ENCODE measurements around the gene ODC1. TPM values are rescaled to one million over a fixed set of nuclear protein-coding genes. Genes with fewer than 3 reads are reported as not detected.
A peak's percentile ranks its signal among the peaks of the same experiment; 100 is the strongest.

Gene ODC1
- total RNA-seq, 1 donor: 109 TPM

GRCh38 chr2:10397297-10397875 lies 50.7 kb downstream of the ODC1 start:
- Histone ChIP-seq H3K27ac (ENCODE audit: low read depth, low read length) (no peak overlapping the region), H3K4me2 (ENCODE audit: insufficient read depth, low read length) (no peak overlapping the region), H4K20me1 (ENCODE audit: insufficient read depth, low read length) (peaks cover 20% of the 10 kb centered on the region), H2AFZ (ENCODE audit: low read length) (no peak overlapping the region), H3K4me3 (ENCODE audit: insufficient read depth, low read length) (no peak overlapping the region), H3K27me3 (ENCODE audit: insufficient read depth, low read length) (no peaks in the 10 kb centered on the region), H3K9me3 (ENCODE audit: low read depth, low read length) (no peaks in the 10 kb centered on the region), H3K36me3 (ENCODE audit: insufficient read depth, low read length) (no peaks in the 10 kb centered on the region), H3K79me2 (ENCODE audit: insufficient read depth, low read length) (peaks cover 75% of the 10 kb centered on the region), H3K4me1 (ENCODE audit: insufficient read depth, low read length) (peaks cover 5% of the 10 kb centered on the region)
- DNase-seq (ENCODE audit: insufficient read length, low spot score, missing footprints): peak; percentile 61
- TF ChIP-seq, protein P1, sequence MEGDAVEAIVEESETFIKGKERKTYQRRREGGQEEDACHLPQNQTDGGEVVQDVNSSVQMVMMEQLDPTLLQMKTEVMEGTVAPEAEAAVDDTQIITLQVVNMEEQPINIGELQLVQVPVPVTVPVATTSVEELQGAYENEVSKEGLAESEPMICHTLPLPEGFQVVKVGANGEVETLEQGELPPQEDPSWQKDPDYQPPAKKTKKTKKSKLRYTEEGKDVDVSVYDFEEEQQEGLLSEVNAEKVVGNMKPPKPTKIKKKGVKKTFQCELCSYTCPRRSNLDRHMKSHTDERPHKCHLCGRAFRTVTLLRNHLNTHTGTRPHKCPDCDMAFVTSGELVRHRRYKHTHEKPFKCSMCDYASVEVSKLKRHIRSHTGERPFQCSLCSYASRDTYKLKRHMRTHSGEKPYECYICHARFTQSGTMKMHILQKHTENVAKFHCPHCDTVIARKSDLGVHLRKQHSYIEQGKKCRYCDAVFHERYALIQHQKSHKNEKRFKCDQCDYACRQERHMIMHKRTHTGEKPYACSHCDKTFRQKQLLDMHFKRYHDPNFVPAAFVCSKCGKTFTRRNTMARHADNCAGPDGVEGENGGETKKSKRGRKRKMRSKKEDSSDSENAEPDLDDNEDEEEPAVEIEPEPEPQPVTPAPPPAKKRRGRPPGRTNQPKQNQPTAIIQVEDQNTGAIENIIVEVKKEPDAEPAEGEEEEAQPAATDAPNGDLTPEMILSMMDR (IDR thresholded peaks at IDR 0.05; ENCODE audit: extremely low read depth, low read depth, low read length): no peak

DNA sequence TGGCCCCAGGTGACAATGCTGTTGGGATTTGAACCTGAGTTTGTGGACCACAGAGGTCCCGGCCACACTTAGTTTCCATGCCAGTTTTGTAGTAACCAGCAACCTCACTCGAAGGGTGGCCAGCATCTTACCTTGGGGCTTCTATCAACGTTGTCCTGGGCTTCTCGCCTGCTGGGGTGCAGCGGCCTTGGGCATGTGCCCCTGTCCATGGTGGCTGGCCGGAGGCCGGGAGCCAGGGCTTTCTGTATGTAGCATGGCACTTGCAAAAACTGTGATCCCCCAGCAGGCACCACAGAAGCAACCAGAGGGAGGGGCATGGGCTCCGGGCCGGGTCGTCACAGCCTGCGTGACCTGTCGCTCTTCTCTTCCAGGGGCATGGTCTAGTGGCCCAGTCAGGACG lies 51.7 kb downstream of the ODC1 start:
- no peak overlapping the region for H3K4me2 ChIP-seq (ENCODE audit: insufficient read depth, low read length)
- no peaks in the 10 kb centered on the region for H3K9me3 ChIP-seq (ENCODE audit: low read depth, low read length)
- no peak overlapping the region for H3K27ac ChIP-seq (ENCODE audit: low read depth, low read length)
- H3K4me1 ChIP-seq (ENCODE audit: insufficient read depth, low read length): no peaks in the 10 kb centered on the region
- no peaks in the 10 kb centered on the region for H3K27me3 ChIP-seq (ENCODE audit: insufficient read depth, low read length)
- DNase-seq (ENCODE audit: insufficient read length, low spot score, missing footprints): peak; percentile 54
- H4K20me1 ChIP-seq (ENCODE audit: insufficient read depth, low read length): peaks cover 26% of the 10 kb centered on the region
- TF ChIP-seq, protein P1 (IDR thresholded peaks at IDR 0.05; ENCODE audit: extremely low read depth, low read depth, low read length): no peak
- no peaks in the 10 kb centered on the region for H3K36me3 ChIP-seq (ENCODE audit: insufficient read depth, low read length)
- no peak overlapping the region for H2AFZ ChIP-seq (ENCODE audit: low read length)
- no peak overlapping the region for H3K4me3 ChIP-seq (ENCODE audit: insufficient read depth, low read length)
- peaks cover 77% of the 10 kb centered on the region for H3K79me2 ChIP-seq (ENCODE audit: insufficient read depth, low read length)

- H3K4me1 ChIP-seq (ENCODE audit: insufficient read depth, low read length): peaks cover 2% of the 10 kb centered on the region
- H3K36me3 ChIP-seq (ENCODE audit: insufficient read depth, low read length): no peaks in the 10 kb centered on the region
Observed at GRCh38 chr2:10395893-10396292, 52.2 kb downstream of the ODC1 start.

GRCh38 chr2:10393640-10393982 lies 54.5 kb downstream of the ODC1 start:
- Histone ChIP-seq H4K20me1 (ENCODE audit: insufficient read depth, low read length) (peaks cover 31% of the 10 kb centered on the region), H3K27ac (ENCODE audit: low read depth, low read length) (no peak overlapping the region), H2AFZ (ENCODE audit: low read length) (no peak overlapping the region), H3K9me3 (ENCODE audit: low read depth, low read length) (no peaks in the 10 kb centered on the region), H3K4me1 (ENCODE audit: insufficient read depth, low read length) (peaks cover 19% of the 10 kb centered on the region), H3K27me3 (ENCODE audit: insufficient read depth, low read length) (no peaks in the 10 kb centered on the region), H3K4me2 (ENCODE audit: insufficient read depth, low read length) (no peak overlapping the region), H3K79me2 (ENCODE audit: insufficient read depth, low read length) (peaks cover 85% of the 10 kb centered on the region), H3K4me3 (ENCODE audit: insufficient read depth, low read length) (no peak overlapping the region), H3K36me3 (ENCODE audit: insufficient read depth, low read length) (no peaks in the 10 kb centered on the region)
- TF ChIP-seq, protein P1 (IDR thresholded peaks at IDR 0.05; ENCODE audit: extremely low read depth, low read depth, low read length): no peak
- DNase-seq (ENCODE audit: insufficient read length, low spot score, missing footprints): no peak

More at GRCh38 chr2:10395893-10396292, 52.2 kb downstream of the ODC1 start:
- DNase-seq (ENCODE audit: insufficient read length, low spot score, missing footprints): peak; percentile 39
- TF ChIP-seq, protein P1 (IDR thresholded peaks at IDR 0.05; ENCODE audit: extremely low read depth, low read depth, low read length): no peak
- no peaks in the 10 kb centered on the region for H3K9me3 ChIP-seq (ENCODE audit: low read depth, low read length)
- no peak overlapping the region for H3K4me2 ChIP-seq (ENCODE audit: insufficient read depth, low read length)
- peaks cover 32% of the 10 kb centered on the region for H4K20me1 ChIP-seq (ENCODE audit: insufficient read depth, low read length)
- H3K27me3 ChIP-seq (ENCODE audit: insufficient read depth, low read length): no peaks in the 10 kb centered on the region
- H3K27ac ChIP-seq (ENCODE audit: low read depth, low read length): no peak overlapping the region
- H3K4me3 ChIP-seq (ENCODE audit: insufficient read depth, low read length): no peak overlapping the region
- H3K79me2 ChIP-seq (ENCODE audit: insufficient read depth, low read length): peaks cover 77% of the 10 kb centered on the region
- H2AFZ ChIP-seq (ENCODE audit: low read length): no peak overlapping the region

Data from osteoblast (primary cell).